Uterus (tissue), 2 donors: ENCODE data around the gene ADM.

ENCODE experiments used
- CTCF ChIP-seq, 4 experiments: fragments of 200-600 bp in 2 of 4; fragments of 450-650 bp in 2 of 4; sonication (generic) in 2 of 4; IDR thresholded peaks; one replicate each; pipeline ENCODE4 v1.5.1; 2016 to 2019; ENCODE audit warnings: antibody characterized with exemption in 4 of 4, mild to moderate bottlenecking in 2 of 4, moderate library complexity in 1 of 4
- POLR2A ChIP-seq, 2 donors: fragments of 450-650 bp; IDR thresholded peaks; one replicate each; pipeline ENCODE4 v1.6.1; 2016; ENCODE audit warnings: antibody characterized with exemption in 2 of 2, mild to moderate bottlenecking in 1 of 2, moderate library complexity in 1 of 2

GRCh38 chr11:10307022-10307399 lies 2.1 kb downstream of the ADM start:
- TF ChIP-seq CTCF (IDR thresholded peaks at IDR 0.05), result no peak
- TF ChIP-seq POLR2A (IDR thresholded peaks at IDR 0.05), result no peak
